GM10266 (cell line): ENCODE data around the gene NTRK1.

Experiments used
- DNase-seq: peaks from one replicate; pipeline ENCODE4 v3.0.0; 2012; ENCODE audit errors: extremely low spot score
- CTCF ChIP-seq: IDR thresholded peaks from 2 replicates; pipeline ENCODE4 v1.5.1; 2012; ENCODE audit warnings: mild to moderate bottlenecking, low read depth; ENCODE audit not compliant: control insufficient read depth, insufficient read depth; ENCODE audit errors: missing control alignments

Gene NTRK1

GRCh38 chr1:156815307-156815826 is 45.3 kb upstream of the NTRK1 start:
- no peak for DNase-seq

GRCh38 chr1:156815961-156816422 is 44.7 kb upstream of the NTRK1 start:
- no peak for TF ChIP-seq CTCF
- DNase-seq = peak; percentile 21

More at GRCh38 chr1:156815307-156815826, 45.3 kb upstream of the NTRK1 start:
- no peak for TF ChIP-seq CTCF

- DNase-seq = peak; percentile 92
- TF ChIP-seq CTCF = no peak
Observed at GRCh38 chr1:156816561-156817328, 43.9 kb upstream of the NTRK1 start, which contains the start of gene SH2D2A. SH2D2A (minus strand) TSS chr1:156816848; CDS start chr1:156816708, 140 bp downstream.

DNA sequence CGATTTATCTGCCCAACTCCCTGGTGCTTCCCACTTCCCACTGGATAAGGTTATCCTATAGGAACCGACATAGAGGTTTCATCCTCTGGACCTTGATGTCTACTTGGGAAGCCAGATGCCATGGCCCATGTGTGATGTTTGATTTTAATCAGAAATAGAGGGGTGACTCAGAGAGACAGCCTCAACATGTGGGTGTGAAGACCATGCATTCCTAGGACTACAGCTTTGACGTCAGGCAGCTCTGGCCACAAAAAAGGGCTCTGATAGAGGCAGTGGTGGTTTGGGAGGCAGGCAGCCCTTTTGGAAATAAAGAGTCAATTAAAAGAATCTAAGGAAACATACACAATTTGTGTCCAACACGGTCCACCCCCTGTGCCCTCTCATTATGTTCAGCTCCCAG is 38.9 kb upstream of the NTRK1 start:
- TF ChIP-seq CTCF = no peak
- no peak for DNase-seq

DNA sequence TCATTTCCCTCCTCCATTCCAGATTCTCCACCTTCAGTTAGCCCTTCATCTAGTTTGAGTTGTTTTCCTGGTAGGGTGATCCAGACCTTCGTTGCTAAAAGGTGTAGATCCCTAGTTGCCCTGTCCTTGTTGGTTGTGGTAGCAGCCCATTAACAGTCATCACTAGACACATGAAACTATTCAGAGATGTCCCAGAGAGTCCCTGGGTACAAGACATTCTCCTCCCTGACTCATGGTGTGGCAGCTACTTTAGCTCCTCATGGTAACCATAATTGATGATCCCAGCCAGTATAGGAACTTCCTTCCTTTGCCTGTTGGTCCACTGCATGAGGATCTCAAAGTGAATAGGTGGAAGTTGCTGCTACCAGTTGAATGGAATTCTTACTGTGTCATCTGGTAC is 38.0 kb upstream of the NTRK1 start:
- no peak for DNase-seq
- no peak for TF ChIP-seq CTCF

- TF ChIP-seq CTCF = no peak
- no peak for DNase-seq
Observed at GRCh38 chr1:156823210-156823790, 37.4 kb upstream of the NTRK1 start.

DNA sequence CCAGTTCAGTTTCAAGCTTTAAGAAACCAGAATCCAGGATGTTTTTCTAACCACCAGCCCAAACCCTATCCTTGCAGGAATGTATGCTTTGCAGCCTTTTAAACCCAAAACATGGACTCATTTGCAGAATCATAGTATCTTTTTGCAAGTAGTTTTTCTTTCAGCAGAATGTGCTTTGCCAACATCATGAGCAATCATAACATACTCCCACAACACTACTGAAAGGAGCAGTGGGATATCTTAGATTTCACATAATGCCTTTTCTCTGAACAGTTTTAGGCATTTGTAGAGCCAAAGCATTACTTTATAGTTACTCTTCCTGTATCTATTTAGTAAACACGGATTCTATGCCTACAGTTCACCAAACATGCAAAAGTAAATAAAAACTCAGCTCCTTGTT is 34.0 kb upstream of the NTRK1 start:
- TF ChIP-seq CTCF = no peak
- DNase-seq = no peak
